ENCODE data around the gene PTPN20.
"Not testable (repeated sequence)": the region's sequence is repeated elsewhere in the genome, so short reads cannot be mapped to it uniquely, and the experiment has no call there.

DNA sequence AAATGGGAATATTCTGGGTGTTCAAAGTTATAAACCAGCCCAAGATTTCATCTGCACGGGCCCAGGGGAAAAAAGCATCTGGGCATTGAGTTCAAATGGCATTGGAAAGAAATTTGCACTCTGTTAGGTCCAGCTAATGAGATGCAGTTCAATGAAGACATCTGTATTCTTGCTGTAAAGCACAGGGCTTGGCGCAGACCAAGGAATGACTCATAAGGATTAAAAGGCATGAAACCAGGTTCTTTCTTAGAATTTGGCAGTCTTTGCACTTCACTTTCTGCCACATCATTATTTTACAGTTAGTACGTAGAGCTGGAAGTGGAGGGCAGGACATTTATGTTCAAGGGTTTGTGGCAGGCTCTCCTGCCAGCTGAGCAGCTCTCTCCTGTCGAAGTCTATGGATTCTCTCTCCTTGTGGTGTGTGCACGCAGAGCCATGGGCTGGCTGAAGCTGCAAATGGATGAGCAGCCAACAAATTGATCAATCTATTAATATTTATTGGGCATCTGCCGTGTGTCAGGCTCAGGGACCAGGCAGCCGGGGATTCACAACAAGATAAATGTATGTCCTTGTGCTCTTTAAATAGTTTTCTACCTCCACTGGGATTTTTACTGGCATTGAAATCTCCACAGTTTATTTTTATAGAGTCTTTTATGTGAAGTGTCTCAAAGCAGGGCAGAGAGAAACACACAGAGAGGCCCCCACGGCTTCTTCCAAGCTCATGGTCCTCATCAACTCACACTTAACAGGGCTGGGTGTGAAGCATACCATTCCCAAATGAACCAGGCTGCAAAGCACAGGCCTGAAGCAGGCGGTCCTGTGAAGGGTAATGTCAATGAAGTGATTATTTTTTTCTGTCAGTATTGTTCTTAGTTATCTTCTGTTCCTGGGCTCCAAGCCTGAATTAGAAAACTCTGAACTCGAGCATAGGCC, 3.8 kb upstream of the PTPN20 start:
- TF ChIP-seq, protein P1, sequence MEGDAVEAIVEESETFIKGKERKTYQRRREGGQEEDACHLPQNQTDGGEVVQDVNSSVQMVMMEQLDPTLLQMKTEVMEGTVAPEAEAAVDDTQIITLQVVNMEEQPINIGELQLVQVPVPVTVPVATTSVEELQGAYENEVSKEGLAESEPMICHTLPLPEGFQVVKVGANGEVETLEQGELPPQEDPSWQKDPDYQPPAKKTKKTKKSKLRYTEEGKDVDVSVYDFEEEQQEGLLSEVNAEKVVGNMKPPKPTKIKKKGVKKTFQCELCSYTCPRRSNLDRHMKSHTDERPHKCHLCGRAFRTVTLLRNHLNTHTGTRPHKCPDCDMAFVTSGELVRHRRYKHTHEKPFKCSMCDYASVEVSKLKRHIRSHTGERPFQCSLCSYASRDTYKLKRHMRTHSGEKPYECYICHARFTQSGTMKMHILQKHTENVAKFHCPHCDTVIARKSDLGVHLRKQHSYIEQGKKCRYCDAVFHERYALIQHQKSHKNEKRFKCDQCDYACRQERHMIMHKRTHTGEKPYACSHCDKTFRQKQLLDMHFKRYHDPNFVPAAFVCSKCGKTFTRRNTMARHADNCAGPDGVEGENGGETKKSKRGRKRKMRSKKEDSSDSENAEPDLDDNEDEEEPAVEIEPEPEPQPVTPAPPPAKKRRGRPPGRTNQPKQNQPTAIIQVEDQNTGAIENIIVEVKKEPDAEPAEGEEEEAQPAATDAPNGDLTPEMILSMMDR (conservative IDR thresholded peaks at IDR 0.05; ENCODE audit: low read length), result not testable (repeated sequence)
- not testable (repeated sequence) for TF ChIP-seq EZH2phosphoT487 (IDR thresholded peaks at IDR 0.05; ENCODE audit: borderline replicate concordance)
